CD8-positive, alpha-beta memory T cell (primary cell): ENCODE results near the gene CDHR2. TPM values are rescaled to one million over a fixed set of nuclear protein-coding genes. Genes with fewer than 3 reads are reported as not detected.

Source experiments
- CTCF ChIA-PET: fragments of 350-600 bp; sonication (Branson Sonifier 250); formaldehyde crosslinking; loops from one replicate; lab custom pipeline; 2021; ENCODE audit warnings: antibody characterized with exemption; lab: Charles Lee
- POLR2A ChIA-PET: fragments of 350-600 bp; sonication (Branson Sonifier 250); formaldehyde crosslinking; loops from one replicate; lab custom pipeline; 2021; ENCODE audit warnings: antibody characterized with exemption; lab: Charles Lee
- DNase-seq, 5 donors: peaks; one replicate each; pipeline versions ENCODE4 v3.0.0 to v3.0.0-alpha.2; 2020 to 2022; ENCODE audit warnings: mixed read lengths in 1 of 5
- H3K27ac ChIP-seq: one replicate; pipeline ENCODE4 v1.7.0; 2013; ENCODE audit warnings: low read depth, mild to moderate bottlenecking, low read length, moderate library complexity
- H3K27me3 ChIP-seq: 2 replicates; pipeline ENCODE4 v1.7.0; 2013; ENCODE audit warnings: low read length, mild to moderate bottlenecking; ENCODE audit not compliant: insufficient read depth, poor library complexity, severe bottlenecking
- H3K36me3 ChIP-seq: 2 replicates; pipeline ENCODE4 v1.7.0; 2013; ENCODE audit warnings: mild to moderate bottlenecking, low read length, moderate library complexity; ENCODE audit not compliant: insufficient read depth
- H3K4me1 ChIP-seq: 2 replicates; pipeline ENCODE4 v1.7.0; 2013; ENCODE audit warnings: mild to moderate bottlenecking, low read length, moderate library complexity; ENCODE audit not compliant: insufficient read depth
- H3K4me3 ChIP-seq: 2 replicates; pipeline ENCODE4 v1.7.0; 2013; ENCODE audit warnings: mild to moderate bottlenecking, low read length
- H3K9me3 ChIP-seq: 2 replicates; pipeline ENCODE4 v1.7.0; 2013; ENCODE audit warnings: mild to moderate bottlenecking, low read length
- H3K27ac Mint-ChIP-seq, 8 donors: one replicate each; pipeline ENCODE4 v1.8.0; 2020 to 2021; ENCODE audit warnings: mixed read lengths in 8 of 8, mild to moderate bottlenecking in 6 of 8, inconsistent platforms in 3 of 8, moderate library complexity in 3 of 8
- H3K27me3 Mint-ChIP-seq, 2 donors: one replicate each; pipeline ENCODE4 v1.8.0; 2020 to 2021; ENCODE audit warnings: mixed read lengths in 2 of 2, mild to moderate bottlenecking in 1 of 2, moderate library complexity in 1 of 2
- H3K36me3 Mint-ChIP-seq, 3 donors: one replicate each; pipeline ENCODE4 v1.8.0; 2020 to 2021; ENCODE audit warnings: mixed read lengths in 3 of 3, inconsistent platforms in 1 of 3, mild to moderate bottlenecking in 1 of 3
- H3K4me1 Mint-ChIP-seq, 3 donors: one replicate each; pipeline ENCODE4 v1.8.0; 2020 to 2021; ENCODE audit warnings: mixed read lengths in 3 of 3, inconsistent platforms in 1 of 3, mild to moderate bottlenecking in 1 of 3
- H3K4me3 Mint-ChIP-seq, 7 donors: one replicate each; pipeline ENCODE4 v1.8.0; 2020 to 2021; ENCODE audit warnings: mixed read lengths in 7 of 7, mild to moderate bottlenecking in 6 of 7, moderate library complexity in 4 of 7, inconsistent platforms in 2 of 7
- H3K9me3 Mint-ChIP-seq, 5 donors: one replicate each; pipeline ENCODE4 v1.8.0; 2020 to 2022; ENCODE audit warnings: mixed read lengths in 5 of 5, mild to moderate bottlenecking in 3 of 5, moderate library complexity in 2 of 5, inconsistent platforms in 1 of 5
- polyA plus RNA-seq: library from polyadenylated mRNA; unstranded; fragments of 300-500 nt; fragmentation: Illumina TruSeq; gene quantifications from one replicate; pipeline ENCODE4 v1.2.3, GENCODE V29; 2021
- total RNA-seq, 2 experiments: library from RNA; stranded (reverse); gene quantifications; one replicate each; pipeline ENCODE4 v1.2.3, GENCODE V29; 2021

The CDHR2 gene
- total and polyA plus RNA-seq, 3 experiments from 2014 or later = 0.49 to 1.1 TPM; not detected in 1

DNA sequence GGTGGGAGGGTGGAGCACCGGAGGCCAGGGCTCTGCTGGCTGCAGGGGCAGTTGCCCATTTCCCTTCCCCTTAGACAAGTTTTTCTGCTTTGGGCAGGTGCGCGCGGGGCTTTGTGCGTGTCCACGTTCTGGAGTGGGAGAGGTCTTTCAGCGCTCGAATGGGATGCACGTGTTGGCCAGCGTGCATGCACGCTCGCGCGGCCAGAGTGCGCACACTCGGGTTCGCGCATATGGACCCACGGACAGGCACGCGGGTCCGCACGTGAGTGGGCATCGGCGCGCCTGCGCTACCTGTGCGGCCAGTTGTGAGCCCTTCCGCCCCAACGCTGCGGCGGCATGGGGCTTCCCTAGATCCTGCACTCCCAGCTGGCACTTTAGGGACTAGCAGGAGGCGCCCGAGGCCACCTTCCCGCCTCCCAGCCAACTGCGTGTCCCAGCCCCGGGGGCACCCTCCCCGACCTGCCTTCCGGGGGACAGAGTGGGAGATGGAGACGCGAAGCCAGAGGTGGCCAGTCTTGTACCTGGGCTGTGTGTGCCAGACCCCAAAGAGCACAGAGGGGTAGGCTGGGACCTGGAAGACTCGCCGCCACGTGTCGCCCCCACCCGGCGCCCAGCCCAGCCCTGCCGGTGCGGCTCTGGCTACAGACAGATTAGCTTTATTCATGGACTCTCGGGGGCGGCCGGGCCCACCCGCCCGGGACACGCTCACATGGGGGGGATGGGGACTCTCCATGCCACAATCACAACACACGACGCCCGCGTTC, 70.6 kb downstream of the CDHR2 start:
- Mint-ChIP-seq H3K36me3 (no peaks in the 10 kb centered on the region), H3K4me3 (peak overlapping the region in 6 of 7 donors; percentile 67 to 87 (median 73)), H3K9me3 (no peaks in the 10 kb centered on the region), H3K4me1 (peaks cover 10 to 22% (median 12%) of the 10 kb centered on the region in 3 donors), H3K27ac (no peak overlapping the region), H3K27me3 (peaks cover 43 to 76% of the 10 kb centered on the region in 2 donors)
- Histone ChIP-seq H3K36me3 (no peaks in the 10 kb centered on the region), H3K27ac (no peak overlapping the region), H3K4me1 (peaks cover 11% of the 10 kb centered on the region), H3K9me3 (no peaks in the 10 kb centered on the region), H3K27me3 (peaks cover 35% of the 10 kb centered on the region), H3K4me3 (no peak overlapping the region)
- no peak for DNase-seq
- ChIA-PET POLR2A (no interaction called here), CTCF (no interaction called here)

GRCh38 chr5:176620333-176620981, 71.3 kb downstream of the CDHR2 start:
- peak in 1 of 5 donors; percentile 8 for DNase-seq
- CTCF ChIA-PET = interaction anchor here (1.1 kb wide), 1 partner anchor 204 kb away, joined by 3 read pairs; no protein-coding TSS in a partner anchor
- Mint-ChIP-seq H3K36me3 (no peaks in the 10 kb centered on the region), H3K4me1 (peaks cover 10 to 22% (median 12%) of the 10 kb centered on the region in 3 donors), H3K27me3 (peaks cover 43 to 73% of the 10 kb centered on the region in 2 donors), H3K27ac (no peak overlapping the region), H3K4me3 (peak overlapping the region in 6 of 7 donors; percentile 67 to 87 (median 73)), H3K9me3 (no peaks in the 10 kb centered on the region)
- Histone ChIP-seq H3K4me1 (peaks cover 11% of the 10 kb centered on the region), H3K9me3 (no peaks in the 10 kb centered on the region), H3K4me3 (no peak overlapping the region), H3K27ac (no peak overlapping the region), H3K27me3 (peaks cover 35% of the 10 kb centered on the region), H3K36me3 (no peaks in the 10 kb centered on the region)
- POLR2A ChIA-PET = no interaction called here

GRCh38 chr5:176621661-176622079, 72.5 kb downstream of the CDHR2 start:
- no peak for DNase-seq
- Histone ChIP-seq H3K27ac (no peak overlapping the region), H3K4me3 (no peak overlapping the region), H3K9me3 (no peaks in the 10 kb centered on the region), H3K36me3 (no peaks in the 10 kb centered on the region), H3K4me1 (peaks cover 11% of the 10 kb centered on the region), H3K27me3 (peaks cover 35% of the 10 kb centered on the region)
- H3K9me3 Mint-ChIP-seq = no peaks in the 10 kb centered on the region
- H3K27me3 Mint-ChIP-seq = peaks cover 34 to 68% of the 10 kb centered on the region in 2 donors
- H3K4me1 Mint-ChIP-seq = peaks cover 10 to 22% (median 12%) of the 10 kb centered on the region in 3 donors
- no peaks in the 10 kb centered on the region for H3K36me3 Mint-ChIP-seq
- ChIA-PET POLR2A (no interaction called here), CTCF (interaction anchor here (1.0 to 1.7 kb wide), 8 partner anchors 8 to 205 kb away, joined by 3 to 7 read pairs (median 3); partner anchors contain the start of genes EIF4E1B, FAF2, SNCB and TSPAN17)
- no peak overlapping the region for H3K27ac Mint-ChIP-seq
- no peak overlapping the region for H3K4me3 Mint-ChIP-seq

GRCh38 chr5:176624142-176624541, 75.0 kb downstream of the CDHR2 start:
- Mint-ChIP-seq H3K27me3 (peaks cover 33 to 69% of the 10 kb centered on the region in 2 donors), H3K27ac (no peak overlapping the region), H3K4me1 (peaks cover 12 to 24% (median 13%) of the 10 kb centered on the region in 3 donors), H3K36me3 (peaks cover 0 to 2% (median 0%) of the 10 kb centered on the region in 3 donors), H3K9me3 (no peaks in the 10 kb centered on the region), H3K4me3 (no peak overlapping the region)
- H3K4me1 ChIP-seq = peaks cover 6% of the 10 kb centered on the region
- ChIA-PET CTCF (no interaction called here), POLR2A (no interaction called here)
- H3K4me3 ChIP-seq = no peak overlapping the region
- H3K27ac ChIP-seq = no peak overlapping the region
- peaks cover 36% of the 10 kb centered on the region for H3K27me3 ChIP-seq
- no peaks in the 10 kb centered on the region for H3K9me3 ChIP-seq
- no peak for DNase-seq
- H3K36me3 ChIP-seq = no peaks in the 10 kb centered on the region

DNA sequence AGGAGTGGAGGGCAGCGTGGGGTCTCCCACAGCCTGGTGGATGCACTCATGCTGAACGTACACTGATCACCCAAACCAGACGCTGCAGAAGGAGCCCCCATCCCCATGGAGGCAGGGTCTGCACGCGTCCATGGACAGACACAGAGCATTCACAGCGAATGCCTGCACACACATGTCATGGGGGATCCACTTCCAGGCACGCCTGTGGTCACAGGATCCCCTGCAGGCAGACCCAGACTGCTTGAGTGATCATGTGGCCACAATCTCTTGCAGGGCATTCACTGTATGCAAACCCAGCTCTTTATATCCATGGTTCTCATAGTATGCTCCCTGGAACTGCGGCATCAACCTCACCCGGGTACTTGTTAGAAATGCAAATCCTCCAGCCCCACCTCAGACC, 75.8 kb downstream of the CDHR2 start:
- Histone ChIP-seq H3K4me1 (no peaks in the 10 kb centered on the region), H3K27me3 (peaks cover 37% of the 10 kb centered on the region), H3K36me3 (no peaks in the 10 kb centered on the region), H3K27ac (no peak overlapping the region), H3K9me3 (no peaks in the 10 kb centered on the region), H3K4me3 (no peak overlapping the region)
- Mint-ChIP-seq H3K9me3 (no peaks in the 10 kb centered on the region), H3K27me3 (peaks cover 28 to 66% of the 10 kb centered on the region in 2 donors), H3K4me3 (no peak overlapping the region), H3K4me1 (peaks cover 9 to 23% (median 15%) of the 10 kb centered on the region in 3 donors), H3K27ac (no peak overlapping the region), H3K36me3 (peaks cover 0 to 2% (median 0%) of the 10 kb centered on the region in 3 donors)
- ChIA-PET POLR2A (no interaction called here), CTCF (no interaction called here)
- no peak for DNase-seq

DNA sequence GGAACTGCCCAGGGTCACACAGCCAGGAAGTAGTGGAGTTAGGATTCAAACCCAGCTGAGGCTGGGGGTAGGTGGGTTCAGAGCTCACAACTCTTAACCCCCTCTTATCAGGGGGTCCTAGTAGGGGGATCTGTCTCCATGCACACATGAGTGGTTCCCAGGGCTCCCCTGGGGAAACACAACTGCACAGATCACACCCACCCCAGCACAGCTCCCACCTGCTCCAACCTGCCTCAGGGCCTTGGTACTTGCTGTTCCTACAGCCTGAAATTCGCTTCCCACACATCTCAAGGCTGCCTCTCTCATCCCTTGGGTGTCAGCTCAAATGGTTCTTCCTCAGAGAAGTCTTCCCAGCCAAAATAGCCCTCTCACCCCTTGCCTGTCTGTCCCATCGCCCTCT, 76.4 kb downstream of the CDHR2 start:
- no peak overlapping the region for H3K4me3 ChIP-seq
- CTCF ChIA-PET = interaction anchor here (1.4 kb wide), 1 partner anchor 35 kb away, joined by 4 read pairs; no protein-coding TSS in a partner anchor
- Mint-ChIP-seq H3K9me3 (no peaks in the 10 kb centered on the region), H3K4me1 (peaks cover 5 to 20% (median 10%) of the 10 kb centered on the region in 3 donors), H3K36me3 (peaks cover 0 to 2% (median 0%) of the 10 kb centered on the region in 3 donors), H3K4me3 (no peak overlapping the region), H3K27ac (no peak overlapping the region), H3K27me3 (peaks cover 23 to 61% of the 10 kb centered on the region in 2 donors)
- DNase-seq = no peak
- H3K4me1 ChIP-seq = peaks cover 1% of the 10 kb centered on the region
- H3K9me3 ChIP-seq = no peaks in the 10 kb centered on the region
- H3K27me3 ChIP-seq = peaks cover 35% of the 10 kb centered on the region
- no peak overlapping the region for H3K27ac ChIP-seq
- POLR2A ChIA-PET = no interaction called here
- H3K36me3 ChIP-seq = no peaks in the 10 kb centered on the region

DNA sequence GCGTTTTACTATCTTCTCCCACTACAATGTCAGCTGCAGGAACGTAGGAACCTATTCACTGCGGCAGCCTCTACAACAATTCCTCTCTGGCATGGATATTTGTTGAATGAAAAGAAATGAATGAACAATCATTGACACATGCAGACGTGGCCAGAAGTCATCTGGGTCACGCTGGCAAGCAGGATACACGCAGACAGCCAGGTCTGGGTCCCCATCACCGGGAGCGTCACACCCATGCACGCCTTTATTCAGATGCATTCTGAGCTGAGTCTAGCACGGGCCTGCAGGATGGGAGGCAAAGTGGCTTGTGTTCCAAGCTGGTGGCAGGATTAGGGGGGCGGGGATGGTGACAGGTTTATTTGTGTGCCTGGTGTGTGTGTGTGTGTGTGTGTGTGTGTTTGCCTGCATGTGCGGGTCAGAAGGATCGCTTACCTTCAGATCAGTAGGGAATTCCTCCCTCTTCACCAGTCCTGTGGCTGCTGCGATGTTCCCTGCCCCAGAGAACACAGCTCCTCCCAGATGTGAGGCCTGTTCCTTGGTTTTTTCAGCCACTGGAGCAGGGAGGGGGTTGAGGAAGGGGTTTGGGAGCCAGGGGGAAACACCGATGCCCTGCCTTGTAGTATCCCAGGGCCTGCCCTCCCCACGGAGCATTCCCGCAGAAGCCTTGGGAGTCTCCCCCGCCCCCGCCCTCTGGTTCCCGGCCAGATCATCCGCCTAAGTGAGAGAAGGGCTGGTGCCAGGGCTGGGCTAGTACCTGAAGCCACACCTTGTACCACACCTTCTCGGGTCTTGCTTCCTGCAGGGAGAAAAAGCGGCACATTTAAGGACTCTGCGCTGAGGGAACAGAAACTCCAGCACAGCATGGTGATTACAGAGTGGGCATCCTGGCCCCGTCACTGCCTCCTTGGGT, 77.1 kb downstream of the CDHR2 start:
- ChIA-PET CTCF (interaction anchor here (1.4 kb wide), 1 partner anchor 35 kb away, joined by 4 read pairs; no protein-coding TSS in a partner anchor), POLR2A (no interaction called here)
- Histone ChIP-seq H3K4me1 (peaks cover 6% of the 10 kb centered on the region), H3K9me3 (no peaks in the 10 kb centered on the region), H3K4me3 (no peak overlapping the region), H3K27me3 (peaks cover 36% of the 10 kb centered on the region), H3K36me3 (no peaks in the 10 kb centered on the region), H3K27ac (no peak overlapping the region)
- H3K4me1 Mint-ChIP-seq = peaks cover 7 to 23% (median 14%) of the 10 kb centered on the region in 3 donors
- peaks cover 25 to 62% of the 10 kb centered on the region in 2 donors for H3K27me3 Mint-ChIP-seq
- no peaks in the 10 kb centered on the region for H3K9me3 Mint-ChIP-seq
- H3K4me3 Mint-ChIP-seq = peak overlapping the region in 1 of 7 donors; percentile 37
- peaks cover 0 to 2% (median 0%) of the 10 kb centered on the region in 3 donors for H3K36me3 Mint-ChIP-seq
- DNase-seq = no peak
- no peak overlapping the region for H3K27ac Mint-ChIP-seq
